Common myeloid progenitor, CD34-positive (primary cell): ENCODE data around the gene YBX2.

Experiments
- CTCF ChIA-PET: fragments of 350-600 bp; sonication (Branson Sonifier 250); formaldehyde crosslinking; loops from one replicate; lab custom pipeline; 2021; ENCODE audit warnings: antibody characterized with exemption; lab: Charles Lee
- POLR2A ChIA-PET: fragments of 350-600 bp; sonication (Branson Sonifier 250); formaldehyde crosslinking; loops from one replicate; lab custom pipeline; 2021; ENCODE audit warnings: antibody characterized with exemption; lab: Charles Lee
- DNase-seq, 3 donors: peaks; one replicate each; pipeline versions ENCODE4 v3.0.0 to v3.0.0-alpha.2; 2013
- H3K27ac ChIP-seq, 2 experiments: 1 replicate in 1 of 2; 2 replicates in 1 of 2; pipeline ENCODE4 v1.7.0; 2013; ENCODE audit warnings: inconsistent platforms in 2 of 2, low read length in 2 of 2, mild to moderate bottlenecking in 2 of 2, low read depth in 1 of 2, moderate library complexity in 1 of 2; ENCODE audit not compliant: severe bottlenecking in 2 of 2, insufficient read depth in 1 of 2, poor library complexity in 1 of 2
- H3K27me3 ChIP-seq, 5 experiments: replicated peaks in 2 of 5; 1 replicate in 3 of 5; 2 replicates in 2 of 5; pipeline versions ENCODE4 v1.6.1 to v1.7.0; 2013; ENCODE audit warnings: low read length in 4 of 5, mild to moderate bottlenecking in 2 of 5, moderate library complexity in 2 of 5, inconsistent platforms in 1 of 5; ENCODE audit not compliant: insufficient read depth in 5 of 5, control insufficient read depth in 4 of 5
- H3K36me3 ChIP-seq, 4 experiments: 1 replicate in 2 of 4; 2 replicates in 2 of 4; pipeline versions ENCODE4 v1.6.1 to v1.7.0; 2013; ENCODE audit warnings: low read length in 3 of 4, control low read depth in 1 of 4, mild to moderate bottlenecking in 1 of 4; ENCODE audit not compliant: control insufficient read depth in 4 of 4, insufficient read depth in 4 of 4
- H3K4me1 ChIP-seq, 4 experiments: 1 replicate in 3 of 4; 2 replicates in 1 of 4; pipeline versions ENCODE4 v1.6.1 to v1.7.1; 2013; ENCODE audit warnings: low read length in 3 of 4, mild to moderate bottlenecking in 3 of 4, control low read depth in 1 of 4, inconsistent platforms in 1 of 4, moderate library complexity in 1 of 4; ENCODE audit not compliant: control insufficient read depth in 4 of 4, insufficient read depth in 4 of 4; ENCODE audit errors: control extremely low read depth in 1 of 4
- H3K4me3 ChIP-seq, 7 experiments: 1 replicate in 4 of 7; 2 replicates in 3 of 7; pipeline versions ENCODE4 v1.5.1 to v1.7.0; 2013; ENCODE audit warnings: mild to moderate bottlenecking in 7 of 7, low read length in 6 of 7, moderate library complexity in 6 of 7, inconsistent platforms in 2 of 7, low read depth in 2 of 7, control low read depth in 1 of 7; ENCODE audit not compliant: insufficient read depth in 4 of 7, control insufficient read depth in 1 of 7; ENCODE audit errors: extremely low read depth in 1 of 7
- H3K9me3 ChIP-seq, 5 experiments: 1 replicate in 4 of 5; 2 replicates in 1 of 5; pipeline versions ENCODE4 v1.6.1 to v1.7.1; 2013; ENCODE audit warnings: low read length in 4 of 5, mild to moderate bottlenecking in 2 of 5, inconsistent platforms in 1 of 5, low read depth in 1 of 5, moderate library complexity in 1 of 5; ENCODE audit not compliant: control insufficient read depth in 4 of 5, insufficient read depth in 2 of 5; ENCODE audit errors: control extremely low read depth in 1 of 5
- WGBS: methylation state at CpG from one replicate; pipeline ENCODE4 v1.1.5; 2013; ENCODE audit not compliant: insufficient coverage; 5-methylcytosine and 5-hydroxymethylcytosine counted together

The YBX2 gene

GRCh38 chr17:7312432-7313087, 18.1 kb upstream of the YBX2 start:
- DNase-seq, result no peak
- H3K4me1 ChIP-seq, result peaks cover 16 to 51% (median 37%) of the 10 kb centered on the region in 4 experiments
- H3K27ac ChIP-seq, result no peak overlapping the region
- H3K36me3 ChIP-seq, result peaks cover 17 to 56% (median 49%) of the 10 kb centered on the region in 4 experiments
- ChIA-PET POLR2A (interaction anchor here (1.0 kb wide), 1 partner anchor 24 kb away, joined by 3 read pairs; the partner anchor contains the start of gene ACAP1), CTCF (interaction anchor here (0.8 to 2.5 kb wide), 6 partner anchors 11 to 38 kb away, joined by 3 to 8 read pairs (median 4); no protein-coding TSS in a partner anchor)
- no peaks in the 10 kb centered on the region for H3K27me3 ChIP-seq
- no peaks in the 10 kb centered on the region for H3K9me3 ChIP-seq
- H3K4me3 ChIP-seq, result no peak overlapping the region
- WGBS, result 33% methylated on average over 1 of the region's 7 CpGs

- H3K27ac ChIP-seq, result peak overlapping the region in 1 of 2 experiments; percentile 35
- WGBS, result 98% methylated on average over 7 of the region's 7 CpGs
- ChIA-PET POLR2A (no interaction called here), CTCF (interaction anchor here (0.6 to 2.3 kb wide), 4 partner anchors 8 to 95 kb away, joined by 3 to 8 read pairs (median 4); partner anchors contain the start of gene ACAP1)
- H3K4me3 ChIP-seq, result no peak overlapping the region
- DNase-seq, result no peak
- H3K36me3 ChIP-seq, result peaks cover 17 to 50% (median 40%) of the 10 kb centered on the region in 4 experiments
- no peaks in the 10 kb centered on the region for H3K9me3 ChIP-seq
- no peaks in the 10 kb centered on the region for H3K27me3 ChIP-seq
- peaks cover 16 to 53% (median 39%) of the 10 kb centered on the region in 4 experiments for H3K4me1 ChIP-seq
Measured at GRCh38 chr17:7311110-7311705, 16.8 kb upstream of the YBX2 start.

- no peaks in the 10 kb centered on the region for H3K9me3 ChIP-seq
- peak overlapping the region in 1 of 2 experiments; percentile 96 for H3K27ac ChIP-seq
- peaks cover 16 to 42% (median 29%) of the 10 kb centered on the region in 4 experiments for H3K4me1 ChIP-seq
- 95% methylated on average over 12 of the region's 12 CpGs for WGBS
- peaks cover 17 to 50% (median 39%) of the 10 kb centered on the region in 4 experiments for H3K36me3 ChIP-seq
- no peaks in the 10 kb centered on the region for H3K27me3 ChIP-seq
- CTCF ChIA-PET, result interaction anchor here (1.0 to 2.4 kb wide), 6 partner anchors 11 to 29 kb away, joined by 3 to 13 read pairs (median 4); partner anchors contain the start of genes ACAP1 and NEURL4
- DNase-seq, result no peak
- H3K4me3 ChIP-seq, result peak overlapping the region in 5 of 7 experiments; percentile 43 to 99 (median 87)
- POLR2A ChIA-PET, result interaction anchor here (0.6 to 2.0 kb wide), 2 partner anchors 20 to 225 kb away, joined by 3 to 4 read pairs; partner anchors contain the start of gene NEURL4
Measured at GRCh38 chr17:7309628-7310027, 15.2 kb upstream of the YBX2 start.

GRCh38 chr17:7308625-7309433, 14.4 kb upstream of the YBX2 start:
- DNase-seq, result peak; percentile 95 to 99 (median 99)
- peaks cover 17 to 47% (median 35%) of the 10 kb centered on the region in 4 experiments for H3K36me3 ChIP-seq
- H3K4me3 ChIP-seq, result peak overlapping the region; percentile 67 to 99 (median 87)
- H3K27ac ChIP-seq, result peak overlapping the region; percentile 85 to 96
- H3K9me3 ChIP-seq, result no peaks in the 10 kb centered on the region
- POLR2A ChIA-PET, result interaction anchor here (0.6 to 2.0 kb wide), 2 partner anchors 21 to 224 kb away, joined by 3 to 4 read pairs; partner anchors contain the start of gene NEURL4
- H3K27me3 ChIP-seq, result no peaks in the 10 kb centered on the region
- peaks cover 11 to 34% (median 22%) of the 10 kb centered on the region in 4 experiments for H3K4me1 ChIP-seq
- 0% methylated on average over 6 of the region's 14 CpGs for WGBS
- CTCF ChIA-PET, result interaction anchor here (1.0 to 2.4 kb wide), 5 partner anchors 11 to 28 kb away, joined by 3 to 13 read pairs (median 3); partner anchors contain the start of genes ACAP1 and NEURL4

GRCh38 chr17:7307686-7308624, 13.5 kb upstream of the YBX2 start:
- Histone ChIP-seq H3K36me3 (peaks cover 15 to 40% (median 29%) of the 10 kb centered on the region in 4 experiments), H3K4me3 (peak overlapping the region; percentile 67 to 99 (median 87)), H3K4me1 (peaks cover 9 to 27% (median 21%) of the 10 kb centered on the region in 4 experiments), H3K27me3 (no peaks in the 10 kb centered on the region), H3K9me3 (no peaks in the 10 kb centered on the region), H3K27ac (peak overlapping the region; percentile 85 to 96)
- ChIA-PET CTCF (interaction anchor here (1.1 to 2.4 kb wide), 3 partner anchors 20 to 28 kb away, joined by 3 to 13 read pairs (median 4); partner anchors contain the start of genes ACAP1 and NEURL4), POLR2A (interaction anchor here (0.6 to 2.0 kb wide), 2 partner anchors 11 to 22 kb away, joined by 3 to 4 read pairs; partner anchors contain the start of gene NEURL4)
- peak; percentile 49 to 58 (median 54) for DNase-seq
- under 1% methylated on average over 94 of the region's 104 CpGs for WGBS
